Tibial nerve (tissue), 3 donors: ENCODE results near the gene PTPN3.

Experiments
- POLR2A ChIP-seq, 2 donors: fragments of 450-650 bp; IDR thresholded peaks; one replicate each; pipeline ENCODE4 v1.6.1; 2017; ENCODE audit warnings: antibody characterized with exemption in 2 of 2, mild to moderate bottlenecking in 2 of 2, moderate library complexity in 2 of 2
- TF ChIP-seq, protein P1 (sequence below), 5 experiments: fragments of 200-600 bp in 3 of 5; fragments of 450-650 bp in 2 of 5; sonication (generic) in 3 of 5; IDR thresholded peaks; one replicate each; pipeline ENCODE4 v1.5.1; 2016 to 2019; ENCODE audit warnings: antibody characterized with exemption in 5 of 5, mild to moderate bottlenecking in 3 of 5, moderate library complexity in 2 of 5

DNA sequence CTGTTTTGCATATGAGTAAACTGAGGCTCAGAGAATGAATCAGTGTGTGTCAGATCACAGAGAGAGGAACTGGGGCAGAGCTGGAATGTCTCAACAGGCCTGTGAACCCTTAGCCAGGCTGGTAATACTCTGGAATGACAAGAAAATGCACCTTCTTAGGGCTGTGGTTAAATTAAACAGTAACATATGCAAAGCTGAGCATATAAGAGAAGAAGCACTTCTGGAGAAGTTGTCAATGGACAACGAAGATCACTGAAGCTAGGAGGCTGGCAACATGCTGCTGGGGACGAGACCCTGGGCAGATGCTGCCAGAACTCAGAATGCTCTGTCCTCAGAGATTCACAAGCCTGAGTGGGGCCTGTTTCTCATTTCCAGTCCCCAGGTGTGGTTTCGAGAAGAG, 112.6 kb downstream of the PTPN3 start:
- TF ChIP-seq, protein P1, sequence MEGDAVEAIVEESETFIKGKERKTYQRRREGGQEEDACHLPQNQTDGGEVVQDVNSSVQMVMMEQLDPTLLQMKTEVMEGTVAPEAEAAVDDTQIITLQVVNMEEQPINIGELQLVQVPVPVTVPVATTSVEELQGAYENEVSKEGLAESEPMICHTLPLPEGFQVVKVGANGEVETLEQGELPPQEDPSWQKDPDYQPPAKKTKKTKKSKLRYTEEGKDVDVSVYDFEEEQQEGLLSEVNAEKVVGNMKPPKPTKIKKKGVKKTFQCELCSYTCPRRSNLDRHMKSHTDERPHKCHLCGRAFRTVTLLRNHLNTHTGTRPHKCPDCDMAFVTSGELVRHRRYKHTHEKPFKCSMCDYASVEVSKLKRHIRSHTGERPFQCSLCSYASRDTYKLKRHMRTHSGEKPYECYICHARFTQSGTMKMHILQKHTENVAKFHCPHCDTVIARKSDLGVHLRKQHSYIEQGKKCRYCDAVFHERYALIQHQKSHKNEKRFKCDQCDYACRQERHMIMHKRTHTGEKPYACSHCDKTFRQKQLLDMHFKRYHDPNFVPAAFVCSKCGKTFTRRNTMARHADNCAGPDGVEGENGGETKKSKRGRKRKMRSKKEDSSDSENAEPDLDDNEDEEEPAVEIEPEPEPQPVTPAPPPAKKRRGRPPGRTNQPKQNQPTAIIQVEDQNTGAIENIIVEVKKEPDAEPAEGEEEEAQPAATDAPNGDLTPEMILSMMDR (IDR thresholded peaks at IDR 0.05): no peak
- no peak for TF ChIP-seq POLR2A (IDR thresholded peaks at IDR 0.05)
